SK-MEL-5 (cell line): ENCODE results near the gene ZNF837. TPM values are rescaled to one million over a fixed set of nuclear protein-coding genes. Genes with fewer than 3 reads are reported as not detected.
"Not testable (repeated sequence)": the region's sequence is repeated elsewhere in the genome, so short reads cannot be mapped to it uniquely, and the experiment has no call there.

Experiments
- DNase-seq: peaks from one replicate; pipeline ENCODE4 v3.0.0-alpha.2; 2016; ENCODE audit warnings: low read depth, low spot score
- in situ Hi-C: cut with HindIII; loops from 2 replicates; pipeline ENCODE4 v1.10.0; 2016; ENCODE audit warnings: low sequenced_read_pairs, high pct_unique_total_duplicates, low pct_unique_long_range_greater_than_20kb
- total RNA-seq: library from RNA; depleted of rRNA; stranded (reverse); fragments of >200 nt; shearing (Covaris generic); gene quantifications from 2 replicates; pipeline ENCODE4 v1.2.3, GENCODE V29; 2014

ZNF837 gene
- total RNA-seq, 1 experiment from 2014 or later: 0.87 TPM

GRCh38 chr19:58355908-58356765, 24.7 kb downstream of the ZNF837 start:
- in situ Hi-C loops: no loop called here
- no peak for DNase-seq

- DNase-seq: no peak
- in situ Hi-C loops: no loop called here
These were observed 25.5 kb downstream of the ZNF837 start for GRCh38 chr19:58355215-58355796.

GRCh38 chr19:58354478-58355030, 26.3 kb downstream of the ZNF837 start:
- DNase-seq: no peak
- in situ Hi-C loops: no loop called here

DNA sequence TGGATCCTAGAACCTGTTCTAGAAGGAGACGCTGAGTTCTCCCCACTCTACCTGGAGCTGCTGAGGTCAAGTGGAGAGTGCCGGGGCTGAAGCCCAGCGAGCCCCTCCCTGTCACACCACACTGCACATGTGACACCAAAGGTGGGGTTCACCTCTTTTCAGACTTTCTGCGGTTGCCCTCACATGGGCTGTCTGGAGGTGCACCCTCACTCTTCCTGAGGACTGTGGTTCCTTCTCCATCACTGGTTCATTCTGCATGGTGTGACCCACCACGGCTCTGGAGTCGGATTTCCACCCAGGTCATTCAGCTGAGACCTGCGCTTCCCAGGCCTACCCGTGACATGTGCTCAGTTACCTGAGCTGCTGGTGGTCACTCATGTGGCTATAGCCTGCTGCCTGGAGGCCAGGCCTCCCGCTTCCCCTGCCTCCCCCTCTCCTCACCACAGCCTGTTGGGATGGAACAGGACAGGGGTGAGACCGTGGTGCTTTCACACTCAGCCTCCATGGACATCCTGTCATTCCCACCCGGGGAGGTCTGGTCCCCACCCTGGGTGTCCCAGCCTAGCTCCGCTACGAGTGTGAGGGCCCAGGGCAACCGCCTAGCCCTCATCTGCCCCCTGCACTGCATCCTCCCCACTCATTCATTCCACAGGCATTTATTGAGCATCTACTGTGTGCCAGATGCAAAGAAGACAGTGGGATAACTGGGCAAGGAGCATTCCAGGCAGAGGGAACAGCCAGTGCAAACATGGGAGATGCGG, 26.9 kb downstream of the ZNF837 start:
- in situ Hi-C loops: no loop called here
- DNase-seq: no peak

- no peak for DNase-seq
- in situ Hi-C loops: no loop called here
These were observed 27.8 kb downstream of the ZNF837 start, which contains the start of gene A1BG for GRCh38 chr19:58352760-58353671. TSS of gene A1BG (minus strand) at chr19:58353492. CDS start at chr19:58353437, 55 bp downstream.

- in situ Hi-C loops: no loop called here
- no peak for DNase-seq
These were observed 28.7 kb downstream of the ZNF837 start for GRCh38 chr19:58351990-58352755.

GRCh38 chr19:58351558-58351878, 29.3 kb downstream of the ZNF837 start:
- in situ Hi-C loops: no loop called here
- DNase-seq: no peak

- DNase-seq: no peak
- in situ Hi-C loops: no loop called here
These were observed 29.8 kb downstream of the ZNF837 start for GRCh38 chr19:58350871-58351557.

- no peak for DNase-seq
- in situ Hi-C loops: no loop called here
These were observed 30.6 kb downstream of the ZNF837 start for GRCh38 chr19:58350001-58350861.

GRCh38 chr19:58349590-58349989, 31.2 kb downstream of the ZNF837 start:
- in situ Hi-C loops: no loop called here
- no peak for DNase-seq

DNA sequence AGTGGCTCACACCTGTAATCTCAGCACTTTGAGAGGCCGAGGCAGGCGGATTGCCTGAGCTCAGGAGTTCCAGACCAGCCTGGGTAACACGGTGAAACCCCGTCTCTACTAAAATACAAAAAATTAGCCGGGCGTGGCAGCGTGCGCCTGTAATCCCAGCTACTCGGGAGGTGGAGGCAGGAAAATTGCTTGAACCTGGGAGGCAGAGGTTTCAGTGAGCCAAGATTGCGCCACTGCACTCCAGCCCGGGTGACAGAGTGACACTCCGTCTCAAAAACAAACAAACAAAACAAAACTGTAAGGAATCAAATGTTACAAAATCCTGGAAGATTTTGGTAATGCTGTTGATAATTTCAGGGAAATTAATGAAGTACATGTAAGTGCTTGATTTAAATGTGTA, 32.8 kb downstream of the ZNF837 start:
- DNase-seq, in situ Hi-C loops: not testable (repeated sequence)

DNA sequence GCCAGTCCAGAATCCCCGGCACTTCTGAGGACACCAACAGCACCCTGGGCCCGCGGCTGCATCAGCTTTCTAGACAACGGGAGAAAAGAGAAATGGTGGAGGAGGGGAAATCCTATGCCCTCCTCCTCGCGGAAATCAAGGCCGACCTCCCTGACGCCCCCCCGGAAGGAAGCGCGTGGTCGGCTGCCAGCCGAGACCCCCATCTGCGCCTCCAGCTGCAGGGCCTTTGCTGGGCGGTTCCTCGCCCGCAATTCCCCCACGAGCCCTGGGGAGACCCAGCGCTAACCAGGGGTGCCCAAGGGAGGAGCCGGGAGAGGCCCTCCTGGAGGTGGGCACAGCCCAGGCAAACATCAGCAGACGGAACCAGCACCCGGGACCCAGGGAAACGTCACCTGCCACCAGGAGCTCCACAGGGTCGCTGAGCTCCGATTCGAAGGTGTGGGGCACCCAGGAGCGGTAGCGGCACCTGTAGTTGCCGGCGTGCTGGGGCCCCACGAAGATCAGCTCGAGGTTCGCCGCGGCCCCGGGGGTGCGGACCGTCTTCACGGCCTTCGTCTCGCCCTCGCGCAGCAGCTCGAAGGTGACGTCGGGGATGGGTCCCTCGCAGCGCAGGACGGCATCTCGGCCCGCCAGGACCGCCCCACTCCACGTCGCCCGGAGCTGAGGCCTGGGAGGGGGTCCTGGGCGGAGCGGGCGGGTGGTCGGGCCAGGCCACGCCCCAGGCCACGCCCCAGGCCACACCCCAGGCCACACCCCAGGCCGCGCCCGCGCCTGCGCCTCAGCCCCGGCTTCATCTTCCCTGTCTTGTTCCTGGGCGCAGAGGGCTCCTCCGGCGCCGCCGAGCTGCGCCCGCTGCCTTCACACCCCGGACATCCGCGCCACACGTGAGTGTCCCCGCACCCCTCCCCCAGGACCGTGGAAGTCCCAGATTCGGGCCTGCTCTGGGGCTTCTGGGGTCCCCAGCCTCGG, 33.6 kb downstream of the ZNF837 start:
- DNase-seq: peak; percentile 59
- in situ Hi-C loops: no loop called here

- no peak for DNase-seq
- in situ Hi-C loops: no loop called here
These were observed 35.3 kb downstream of the ZNF837 start for GRCh38 chr19:58345558-58345957.

GRCh38 chr19:58338825-58339558, 41.8 kb downstream of the ZNF837 start:
- in situ Hi-C loops: no loop called here
- no peak for DNase-seq
